HepG2 (cell line): Measurements from ENCODE around the gene UCHL3. TPM values are rescaled to one million over a fixed set of nuclear protein-coding genes. Genes with fewer than 3 reads are reported as not detected.

Experiments
- ASH2L ChIP-seq: fragments of 300-600, 200-600 bp; sonication (generic); IDR thresholded peaks from 2 replicates; pipeline ENCODE4 v1.7.0; 2017; ENCODE audit warnings: low read depth, mild to moderate bottlenecking, moderate library complexity, mixed read lengths, low read length; ENCODE audit not compliant: insufficient read length
- ATF2 ChIP-seq: sonication (generic); formaldehyde crosslinking; IDR thresholded peaks from 2 replicates; pipeline ENCODE4 v1.4.0; 2020; ENCODE audit warnings: missing genetic modification reagents
- CBFB ChIP-seq: sonication (generic); formaldehyde crosslinking; IDR thresholded peaks from 2 replicates; pipeline ENCODE4 v1.4.0; 2020; ENCODE audit warnings: missing genetic modification reagents
- CENPBD1 ChIP-seq: sonication (generic); formaldehyde crosslinking; IDR thresholded peaks from 2 replicates; pipeline ENCODE4 v1.8.0; 2022; ENCODE audit warnings: missing genetic modification reagents, low read depth, mild to moderate bottlenecking, borderline replicate concordance
- CHCHD3 ChIP-seq: sonication (generic); formaldehyde crosslinking; IDR thresholded peaks from 2 replicates; pipeline ENCODE4 v1.8.0; 2022; ENCODE audit warnings: mild to moderate bottlenecking, missing genetic modification reagents, moderate library complexity
- FOXC1 ChIP-seq: sonication (generic); formaldehyde crosslinking; IDR thresholded peaks from 2 replicates; pipeline ENCODE4 v1.8.0; 2022; ENCODE audit warnings: mild to moderate bottlenecking, missing genetic modification reagents, borderline replicate concordance
- GPN1 ChIP-seq: sonication (generic); formaldehyde crosslinking; IDR thresholded peaks from 2 replicates; pipeline ENCODE4 v1.5.1; 2020; ENCODE audit warnings: missing genetic modification reagents, borderline replicate concordance
- HMG20B ChIP-seq: conservative IDR thresholded peaks from 2 replicates; pipeline ENCODE4 v1.6.1; 2016; ENCODE audit warnings: missing genetic modification reagents, missing compliant biosample characterization
- MIXL1 ChIP-seq: IDR thresholded peaks from 2 replicates; pipeline ENCODE4 v1.6.1; 2016
- MZF1 ChIP-seq: sonication (generic); formaldehyde crosslinking; IDR thresholded peaks from 2 replicates; pipeline ENCODE4 v1.8.1; 2023; ENCODE audit warnings: mild to moderate bottlenecking, missing genetic modification reagents, borderline replicate concordance
- NR2F6 ChIP-seq, 2 experiments: IDR thresholded peaks; 2 replicates each; pipeline ENCODE4 v1.6.1; 2016; ENCODE audit warnings: antibody characterized with exemption in 1 of 2, mild to moderate bottlenecking in 1 of 2
- REPIN1 ChIP-seq: sonication (generic); formaldehyde crosslinking; IDR thresholded peaks from 2 replicates; pipeline ENCODE4 v1.8.0; 2022; ENCODE audit warnings: missing genetic modification reagents, low read depth, mild to moderate bottlenecking, borderline replicate concordance
- RFX1 ChIP-seq: fragments of 450-650 bp; IDR thresholded peaks from 2 replicates; pipeline ENCODE4 v1.6.1; 2017
- SNAPC2 ChIP-seq: sonication (generic); formaldehyde crosslinking; IDR thresholded peaks from 2 replicates; pipeline ENCODE4 v1.8.1; 2022; ENCODE audit warnings: mild to moderate bottlenecking, missing genetic modification reagents
- ZBTB26 ChIP-seq: IDR thresholded peaks from 2 replicates; pipeline ENCODE4 v1.6.1; 2016; ENCODE audit warnings: missing compliant biosample characterization, missing genetic modification reagents, borderline replicate concordance
- ZBTB39 ChIP-seq: sonication (generic); formaldehyde crosslinking; IDR thresholded peaks from 2 replicates; pipeline ENCODE4 v1.5.0; 2020; ENCODE audit warnings: missing genetic modification reagents
- ZEB1 ChIP-seq: IDR thresholded peaks from 2 replicates; pipeline ENCODE4 v1.6.1; 2012; ENCODE audit warnings: mild to moderate bottlenecking, low read depth, inconsistent platforms; ENCODE audit not compliant: insufficient replicate concordance
- ZFAT ChIP-seq: sonication (generic); formaldehyde crosslinking; conservative IDR thresholded peaks from 2 replicates; pipeline ENCODE4 v1.8.1; 2023; ENCODE audit warnings: missing genetic modification reagents, inconsistent platforms
- ZFP1 ChIP-seq: IDR thresholded peaks from 2 replicates; pipeline ENCODE4 v1.6.1; 2016
- ZNF225 ChIP-seq: sonication (generic); formaldehyde crosslinking; IDR thresholded peaks from 2 replicates; pipeline ENCODE4 v1.4.0; 2020; ENCODE audit warnings: mild to moderate bottlenecking, missing genetic modification reagents
- ZNF432 ChIP-seq: sonication (generic); formaldehyde crosslinking; IDR thresholded peaks from 2 replicates; pipeline ENCODE4 v1.5.0; 2020; ENCODE audit warnings: missing genetic modification reagents, mild to moderate bottlenecking, borderline replicate concordance
- ZNF446 ChIP-seq: sonication (generic); formaldehyde crosslinking; IDR thresholded peaks from 2 replicates; pipeline ENCODE4 v1.5.0; 2020; ENCODE audit warnings: mild to moderate bottlenecking, missing genetic modification reagents
- ZNF460 ChIP-seq: sonication (generic); formaldehyde crosslinking; IDR thresholded peaks from 2 replicates; pipeline ENCODE4 v1.5.1; 2020; ENCODE audit warnings: missing genetic modification reagents, mild to moderate bottlenecking, borderline replicate concordance
- ZNF496 ChIP-seq: sonication (generic); formaldehyde crosslinking; IDR thresholded peaks from 2 replicates; pipeline ENCODE4 v1.8.1; 2023; ENCODE audit warnings: mild to moderate bottlenecking, moderate library complexity, missing genetic modification reagents; ENCODE audit not compliant: insufficient replicate concordance
- ZNF550 ChIP-seq: sonication (generic); formaldehyde crosslinking; IDR thresholded peaks from 2 replicates; pipeline ENCODE4 v1.4.0; 2020; ENCODE audit warnings: mild to moderate bottlenecking, missing genetic modification reagents, borderline replicate concordance
- polyA plus RNA-seq, 8 experiments: library from polyadenylated mRNA; depleted of rRNA in 3 of 8; stranded (reverse) in 7 of 8; unstranded in 1 of 8; fragments of >200 nt; fragmentation: Illumina TruSeq in 4 of 8; extraction: Trizol in 4 of 8; gene quantifications; 2 replicates each; pipeline versions ENCODE4 v1.2.1 to v1.2.3, GENCODE V29; 2011 to 2016; ENCODE audit warnings: low read depth in 4 of 8, missing spikeins in 1 of 8, mixed read lengths in 1 of 8; ENCODE audit not compliant: insufficient read depth in 1 of 8
- total RNA-seq, 5 experiments: library from RNA; depleted of rRNA; stranded (reverse); fragments of >200 nt; fragmentation: Illumina TruSeq; extraction: Trizol; gene quantifications; 2 replicates each; pipeline ENCODE4 v1.2.3, GENCODE V29; 2016; ENCODE audit warnings: low read depth in 1 of 5

Gene UCHL3
- total and polyA plus RNA-seq, 2 of the 13 experiments (the other 11 are each of a cell fraction or from before 2014, with no cell fraction given) = 36.2 to 93.3 TPM

- TF ChIP-seq ZBTB26 (no peak; the same call in 1 of the 2 replicates), ASH2L (peak; percentile 90), ZNF460 (CRISPR knock-in tag) (no peak), ZNF432 (CRISPR knock-in tag) (no peak), REPIN1 (CRISPR knock-in tag) (peak; percentile 67; the same call in 1 of the 2 replicates), FOXC1 (CRISPR knock-in tag) (peak; percentile 53; the same call in 1 of the 2 replicates), MZF1 (no peak), ZEB1 (peak; percentile 61), ZFAT (CRISPR knock-in tag) (no peak), RFX1 (no peak), CBFB (CRISPR knock-in tag) (peak; percentile 73), ATF2 (CRISPR knock-in tag) (no peak), NR2F6 (IDR thresholded peaks at IDR 0.05) (peak; percentile 26; the same call in 1 of the 2 replicates), NR2F6 (CRISPR knock-in tag; IDR thresholded peaks at IDR 0.05) (peak; percentile 52; the same call in 1 of the 2 replicates), HMG20B (CRISPR knock-in tag) (0 out of 2 replicates have a peak, but pooled peaks have one; percentile 14), SNAPC2 (CRISPR knock-in tag) (no peak), GPN1 (no peak), ZFP1 (CRISPR knock-in tag) (0 out of 2 replicates have a peak, but pooled peaks have one; percentile 24), MIXL1 (CRISPR knock-in tag) (peak; percentile 70; the same call in 1 of the 2 replicates), CHCHD3 (CRISPR knock-in tag) (no peak), ZNF550 (CRISPR knock-in tag) (no peak), ZNF496 (CRISPR knock-in tag) (no peak), ZNF225 (CRISPR knock-in tag) (no peak; the same call in 1 of the 2 replicates), ZBTB39 (no peak), ZNF446 (no peak), CENPBD1 (no peak)
Observed at GRCh38 chr13:75549262-75550158, at the start of gene UCHL3 (continued).
